ENCODE results near the gene TARDBP.
"Not testable (repeated sequence)": the region's sequence is repeated elsewhere in the genome, so short reads cannot be mapped to it uniquely, and the experiment has no call there.

- not testable (repeated sequence) for TF ChIP-seq CTCF (IDR thresholded peaks at IDR 0.05); TCF7L2 (IDR thresholded peaks at IDR 0.05; ENCODE audit: low read depth, low read length); REST (IDR thresholded peaks at IDR 0.05; ENCODE audit: insufficient read depth in 1 of 2, low read depth in 2 of 2, low read length in 1 of 2); POLR2AphosphoS5 (IDR thresholded peaks at IDR 0.05; ENCODE audit: low read depth, low read length); SIN3A (IDR thresholded peaks at IDR 0.05; ENCODE audit: borderline replicate concordance, insufficient read depth, low read depth, low read length)
Measured at GRCh38 chr1:11037019-11037739, 24.7 kb downstream of the TARDBP start.

Measured in Panc1 (cell line).